CD4-positive, alpha-beta T cell treated with Interferon alpha-2 for 1 hour (primary cell): ENCODE measurements around the gene GAN.

Source experiments
- DNase-seq, 2 donors: peaks; one replicate each; pipeline ENCODE4 v3.0.0-alpha.2; 2020 to 2022

The GAN gene

GRCh38 chr16:81432937-81433557, 118.3 kb downstream of the GAN start:
- DNase-seq, result no peak

- no peak for DNase-seq
These were observed 120.3 kb downstream of the GAN start for GRCh38 chr16:81435103-81435502.

- no peak for DNase-seq
These were observed 120.8 kb downstream of the GAN start for GRCh38 chr16:81435567-81435966.

- no peak for DNase-seq
These were observed 121.6 kb downstream of the GAN start for GRCh38 chr16:81436386-81436785.

GRCh38 chr16:81437865-81438264, 123.1 kb downstream of the GAN start:
- peak in 1 of 2 donors; percentile 41 for DNase-seq
